H1 (cell line): ENCODE data around the gene TIE1. TPM values are rescaled to one million over a fixed set of nuclear protein-coding genes. Genes with fewer than 3 reads are reported as not detected.

Experiments
- ASH2L ChIP-seq: fragments of 200-600, 300-600 bp; sonication (generic); IDR thresholded peaks from one replicate; pipeline ENCODE4 v1.7.1; 2017; ENCODE audit warnings: low read length
- ATF3 ChIP-seq: IDR thresholded peaks from 2 replicates; pipeline ENCODE4 v1.6.1; 2011; ENCODE audit warnings: low read depth, mild to moderate bottlenecking, low read length; ENCODE audit not compliant: insufficient read depth
- SAP30 ChIP-seq: fragments of 300-600 bp; sonication (generic); IDR thresholded peaks from 2 replicates; pipeline ENCODE4 v1.7.1; 2012; ENCODE audit warnings: low read length, moderate library complexity, mild to moderate bottlenecking, inconsistent platforms; ENCODE audit not compliant: insufficient read depth, insufficient replicate concordance
- USF2 ChIP-seq: IDR thresholded peaks from 2 replicates; pipeline ENCODE4 v1.6.1; 2011; ENCODE audit warnings: low read length, improper control_type of control experiment
- polyA plus RNA-seq, 7 experiments: library from polyadenylated mRNA; depleted of rRNA in 3 of 7; stranded (reverse) in 5 of 7; unstranded in 2 of 7; fragments of >200 nt in 5 of 7; fragments of 200-250 nt in 2 of 7; gene quantifications; 1 replicate in 5 of 7; 2 replicates in 1 of 7; 4 replicates in 1 of 7; pipeline versions ENCODE4 v1.2.1 to v1.2.3, GENCODE V29; 2011 to 2013; ENCODE audit warnings: missing spikeins in 2 of 7, mixed read lengths in 2 of 7
- total RNA-seq: library from RNA; stranded (reverse); fragmentation: NEBNext Ultra II Directional; extraction: Animal tissue kit (Norgen Biotek cat#: 25700); gene quantifications from 2 replicates; pipeline ENCODE4 v1.2.1, GENCODE V29; 2021

TIE1 gene
- total and polyA plus RNA-seq, 2 of the 8 experiments (the other 6 are each of a cell fraction or from before 2014, with no cell fraction given), result 0.74 to 2.2 TPM

- no peak for TF ChIP-seq USF2
- no peak for TF ChIP-seq ATF3
- TF ChIP-seq SAP30, result no peak
- peak; percentile 82 for TF ChIP-seq ASH2L
- TF ChIP-seq, all 59 proteins: peak for 17
These were observed 67.3 kb downstream of the TIE1 start, which contains the start of gene ELOVL1 (continued) for GRCh38 chr1:43367904-43368645.
